ENCODE measurements around the gene FAM3C. TPM values are rescaled to one million over a fixed set of nuclear protein-coding genes. Genes with fewer than 3 reads are reported as not detected.

Gene FAM3C
- total and polyA plus RNA-seq, 2 of the 8 experiments (the other 6 are each of a cell fraction or from before 2014, with no cell fraction given): 27.0 to 77.7 TPM

DNA sequence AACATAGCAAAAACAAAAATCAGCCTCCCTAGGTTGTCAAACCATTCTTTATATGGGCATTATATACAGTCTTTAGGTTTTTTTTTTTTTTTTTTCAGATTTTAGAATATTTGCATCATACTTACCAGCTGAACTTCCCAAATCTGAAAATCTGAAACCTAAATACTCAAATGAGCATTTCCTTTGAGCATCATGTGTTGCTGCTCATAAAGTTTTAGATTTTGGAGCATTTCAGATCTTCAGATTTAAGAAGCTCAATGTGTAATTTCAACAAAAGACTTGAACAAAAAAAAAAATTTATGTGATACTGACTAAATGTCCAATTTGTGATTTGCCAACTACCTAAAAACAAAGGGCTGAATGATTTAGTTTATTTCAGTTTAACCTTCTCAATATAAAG is 13.6 kb downstream of the FAM3C start:
- Histone ChIP-seq H2BK5ac (ENCODE audit: low read depth, low read length) (no peak overlapping the region), H2BK20ac (ENCODE audit: low read length) (no peak overlapping the region), H3K9ac (replicated peaks in 1 of 4; ENCODE audit: extremely low read depth in 1 of 4, low read depth in 3 of 4, low read length in 3 of 4) (no peak overlapping the region), H3K27me3 (replicated peaks in 1 of 4; ENCODE audit: control insufficient read depth in 3 of 4, extremely low read depth in 1 of 4, insufficient read depth in 3 of 4, low read length in 3 of 4) (no peaks in the 10 kb centered on the region), H2AK5ac (ENCODE audit: low read depth, low read length) (no peak overlapping the region), H3K36me3 (ENCODE audit: control insufficient read depth in 2 of 4, insufficient read depth in 4 of 4, low read length in 3 of 4) (peaks cover 0 to 21% (median 4%) of the 10 kb centered on the region in 4 experiments; a peak in 6 of 8 replicates), H3K79me2 (ENCODE audit: control insufficient read depth in 1 of 2, insufficient read depth in 2 of 2, low read length in 2 of 2) (peaks cover 0 to 63% of the 10 kb centered on the region in 2 experiments; a peak in 3 of 4 replicates), H3K23ac (ENCODE audit: insufficient read length) (no peak overlapping the region), H3K4me1 (replicated peaks in 1 of 4; ENCODE audit: control insufficient read depth in 3 of 4, insufficient read depth in 4 of 4, low read length in 3 of 4) (no peaks in the 10 kb centered on the region), H2BK15ac (ENCODE audit: low read length) (no peak overlapping the region), H3K23me2 (ENCODE audit: low read depth, low read length) (no peaks in the 10 kb centered on the region), H4K8ac (ENCODE audit: extremely low read depth, insufficient read depth, low read length) (no peak overlapping the region), H3K9me3 (ENCODE audit: insufficient read depth in 2 of 2, low read depth in 1 of 2, low read length in 1 of 2) (no peaks in the 10 kb centered on the region), H3K18ac (ENCODE audit: extremely low read depth, low read length) (no peak overlapping the region), H3K27ac (ENCODE audit: low read depth, low read length) (no peak overlapping the region), H2AFZ (ENCODE audit: low read length) (no peak overlapping the region), H3K14ac (ENCODE audit: insufficient read length) (no peak overlapping the region), H3K56ac (replicated peaks; ENCODE audit: insufficient read length, low read depth, low read length) (no peak overlapping the region), H3K4me3 (ENCODE audit: extremely low read depth in 1 of 4, insufficient read depth in 2 of 4, low read depth in 3 of 4, low read length in 4 of 4) (no peak overlapping the region), H4K91ac (replicated peaks; ENCODE audit: insufficient read length, low read length) (no peak overlapping the region), H2BK12ac (ENCODE audit: low read depth, low read length) (no peak overlapping the region), H3K79me1 (ENCODE audit: low read depth, low read length) (no peaks in the 10 kb centered on the region; the same call in 1 of the 2 replicates), H4K20me1 (replicated peaks in 1 of 2; ENCODE audit: control insufficient read depth in 1 of 2, insufficient read depth in 2 of 2, low read length in 2 of 2) (peaks cover 3 to 8% of the 10 kb centered on the region in 2 experiments), H2BK120ac (replicated peaks; ENCODE audit: low read depth, low read length) (no peak overlapping the region), H3K4ac (replicated peaks; ENCODE audit: insufficient read length, low read depth, low read length) (no peak overlapping the region), H3K4me2 (ENCODE audit: insufficient read depth in 1 of 2, low read depth in 2 of 2, low read length in 2 of 2) (no peak overlapping the region), H4K5ac (ENCODE audit: insufficient read length, low read depth, low read length) (no peak overlapping the region)
- DNase-seq (ENCODE audit: low read depth in 1 of 2, low spot score in 2 of 2): no peak
- ChIA-PET CTCF (ENCODE audit: partially characterized antibody) (interaction anchor here (0.6 to 2.4 kb wide), 3 partner anchors 14 to 22 kb away, joined by 3 to 14 read pairs (median 4); partner anchors contain the start of gene FAM3C), POLR2A (ENCODE audit: partially characterized antibody) (interaction anchor here (5.9 kb wide), 1 partner anchor 14 kb away, joined by 30 read pairs; the partner anchor contains the start of gene FAM3C)
- FAIRE-seq: no peak
- no peak for TF ChIP-seq MAFK (IDR thresholded peaks at IDR 0.05; ENCODE audit: low read depth, low read length)
- TF ChIP-seq SRF (IDR thresholded peaks at IDR 0.05; ENCODE audit: low read depth, low read length): no peak
- no peak for TF ChIP-seq KDM5A (IDR thresholded peaks at IDR 0.05; ENCODE audit: low read length)
- no peak for TF ChIP-seq FOSL1 (IDR thresholded peaks at IDR 0.05; ENCODE audit: insufficient read depth, low read depth, low read length)
- TF ChIP-seq ASH2L (IDR thresholded peaks at IDR 0.05; ENCODE audit: low read length): no peak
- TF ChIP-seq, protein P1, sequence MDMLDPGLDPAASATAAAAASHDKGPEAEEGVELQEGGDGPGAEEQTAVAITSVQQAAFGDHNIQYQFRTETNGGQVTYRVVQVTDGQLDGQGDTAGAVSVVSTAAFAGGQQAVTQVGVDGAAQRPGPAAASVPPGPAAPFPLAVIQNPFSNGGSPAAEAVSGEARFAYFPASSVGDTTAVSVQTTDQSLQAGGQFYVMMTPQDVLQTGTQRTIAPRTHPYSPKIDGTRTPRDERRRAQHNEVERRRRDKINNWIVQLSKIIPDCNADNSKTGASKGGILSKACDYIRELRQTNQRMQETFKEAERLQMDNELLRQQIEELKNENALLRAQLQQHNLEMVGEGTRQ (IDR thresholded peaks at IDR 0.05; ENCODE audit: low read length): no peak
- TF ChIP-seq, protein P2, sequence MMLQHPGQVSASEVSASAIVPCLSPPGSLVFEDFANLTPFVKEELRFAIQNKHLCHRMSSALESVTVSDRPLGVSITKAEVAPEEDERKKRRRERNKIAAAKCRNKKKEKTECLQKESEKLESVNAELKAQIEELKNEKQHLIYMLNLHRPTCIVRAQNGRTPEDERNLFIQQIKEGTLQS (IDR thresholded peaks at IDR 0.05; ENCODE audit: insufficient read depth, low read depth, low read length): no peak
